Measurements from ENCODE around the gene GNE.
"Not testable (repeated sequence)": the region's sequence is repeated elsewhere in the genome, so short reads cannot be mapped to it uniquely, and the experiment has no call there.

Gene GNE

GRCh38 chr9:36258208-36258995 lies at the start of gene GNE:
GNE (minus strand) TSS chr9:36258448; CDS start chr9:36249355, 9,093 bp downstream.
- DNase-seq, result peak; percentile 92

GRCh38 chr9:36306471-36307306 lies 48.4 kb upstream of the GNE start:
- no peak for DNase-seq

- not testable (repeated sequence) for DNase-seq
These were observed 46.1 kb upstream of the GNE start for GRCh38 chr9:36304366-36304765.

- no peak for DNase-seq
These were observed 43.0 kb upstream of the GNE start for GRCh38 chr9:36301227-36301626.

GRCh38 chr9:36298566-36298965 lies 40.3 kb upstream of the GNE start:
- DNase-seq, result no peak

- DNase-seq, result no peak
These were observed 39.5 kb upstream of the GNE start for GRCh38 chr9:36297798-36298197.

- DNase-seq, result not testable (repeated sequence)
These were observed 36.7 kb upstream of the GNE start for GRCh38 chr9:36294996-36295395.

- DNase-seq, result no peak
These were observed 35.7 kb upstream of the GNE start for GRCh38 chr9:36293918-36294317.

GRCh38 chr9:36293171-36293570 lies 34.9 kb upstream of the GNE start:
- no peak for DNase-seq

GRCh38 chr9:36292641-36293040 lies 34.4 kb upstream of the GNE start:
- no peak for DNase-seq

- DNase-seq, result no peak
These were observed 32.7 kb upstream of the GNE start for GRCh38 chr9:36290996-36291395.

GRCh38 chr9:36289836-36290435 lies 31.7 kb upstream of the GNE start:
- DNase-seq, result no peak

GRCh38 chr9:36288070-36288469 lies 29.8 kb upstream of the GNE start:
- DNase-seq, result no peak

- no peak for DNase-seq
These were observed 28.1 kb upstream of the GNE start for GRCh38 chr9:36286388-36286787.

GRCh38 chr9:36284226-36284625 lies 26.0 kb upstream of the GNE start:
- DNase-seq, result no peak

GRCh38 chr9:36282275-36282674 lies 24.0 kb upstream of the GNE start:
- DNase-seq, result no peak

- DNase-seq, result no peak
These were observed 22.7 kb upstream of the GNE start for GRCh38 chr9:36280989-36281388.

- no peak for DNase-seq
These were observed 20.0 kb upstream of the GNE start for GRCh38 chr9:36278243-36278642.

- DNase-seq, result no peak
These were observed 18.5 kb upstream of the GNE start for GRCh38 chr9:36276781-36277181.

- no peak for DNase-seq
These were observed 18.0 kb upstream of the GNE start for GRCh38 chr9:36276254-36276653.

GRCh38 chr9:36275060-36275459 lies 16.8 kb upstream of the GNE start:
- no peak for DNase-seq

GRCh38 chr9:36273354-36273753 lies 15.1 kb upstream of the GNE start:
- not testable (repeated sequence) for DNase-seq

- DNase-seq, result no peak
These were observed 9.8 kb upstream of the GNE start for GRCh38 chr9:36268007-36268427.

- DNase-seq, result no peak
These were observed 6.6 kb upstream of the GNE start for GRCh38 chr9:36264896-36265295.
